ENCODE results near the gene SPATA31D3.
"Not testable (repeated sequence)": the region's sequence is repeated elsewhere in the genome, so short reads cannot be mapped to it uniquely, and the experiment has no call there.

SPATA31D3 gene

GRCh38 chr9:81943393-81943792 is at the start of gene SPATA31D3:
TSS of gene SPATA31D3 (plus strand) at chr9:81943500. CDS start at chr9:81943586, 86 bp downstream.
- DNase-seq, result not testable (repeated sequence)

- DNase-seq, result no peak
Observed at GRCh38 chr9:81893929-81894328, 49.4 kb upstream of the SPATA31D3 start.

GRCh38 chr9:81894891-81895290 is 48.4 kb upstream of the SPATA31D3 start:
- no peak for DNase-seq

- DNase-seq, result no peak
Observed at GRCh38 chr9:81896070-81896469, 47.2 kb upstream of the SPATA31D3 start.

GRCh38 chr9:81898851-81899250 is 44.4 kb upstream of the SPATA31D3 start:
- DNase-seq, result no peak

GRCh38 chr9:81902196-81902595 is 41.1 kb upstream of the SPATA31D3 start:
- DNase-seq, result no peak

- DNase-seq, result no peak
Observed at GRCh38 chr9:81902626-81903025, 40.7 kb upstream of the SPATA31D3 start.

- no peak for DNase-seq
Observed at GRCh38 chr9:81906671-81907070, 36.6 kb upstream of the SPATA31D3 start.

GRCh38 chr9:81912135-81912534 is 31.2 kb upstream of the SPATA31D3 start:
- DNase-seq, result no peak

- no peak for DNase-seq
Observed at GRCh38 chr9:81915801-81916505, 27.3 kb upstream of the SPATA31D3 start.

- DNase-seq, result not testable (repeated sequence)
Observed at GRCh38 chr9:81918507-81918906, 24.8 kb upstream of the SPATA31D3 start.

GRCh38 chr9:81928305-81928704 is 15.0 kb upstream of the SPATA31D3 start, which contains the start of gene SPATA31D4:
TSS of gene SPATA31D4 (plus strand) at chr9:81928428. CDS start at chr9:81928514, 86 bp downstream.
- DNase-seq, result not testable (repeated sequence)

GRCh38 chr9:81930147-81930546 is 13.2 kb upstream of the SPATA31D3 start:
- DNase-seq, result not testable (repeated sequence)

GRCh38 chr9:81933547-81933946 is 9.8 kb upstream of the SPATA31D3 start:
- not testable (repeated sequence) for DNase-seq

GRCh38 chr9:81948650-81949049 is 5.3 kb downstream of the SPATA31D3 start:
- DNase-seq, result not testable (repeated sequence)

- DNase-seq, result no peak
Observed at GRCh38 chr9:81953096-81953495, 9.8 kb downstream of the SPATA31D3 start.

- DNase-seq, result no peak
Observed at GRCh38 chr9:81955625-81956024, 12.3 kb downstream of the SPATA31D3 start.

- DNase-seq, result no peak
Observed at GRCh38 chr9:81964218-81965171, 21.2 kb downstream of the SPATA31D3 start.

GRCh38 chr9:81968026-81968425 is 24.7 kb downstream of the SPATA31D3 start:
- no peak for DNase-seq

- DNase-seq, result no peak
Observed at GRCh38 chr9:81969971-81970370, 26.7 kb downstream of the SPATA31D3 start.

GRCh38 chr9:81971727-81972126 is 28.4 kb downstream of the SPATA31D3 start:
- DNase-seq, result no peak

- DNase-seq, result no peak
Observed at GRCh38 chr9:81974764-81975163, 31.5 kb downstream of the SPATA31D3 start.

GRCh38 chr9:81976351-81976750 is 33.1 kb downstream of the SPATA31D3 start:
- no peak for DNase-seq

GRCh38 chr9:81979196-81979595 is 35.9 kb downstream of the SPATA31D3 start:
- no peak for DNase-seq

All from activated naive CD4-positive, alpha-beta T cell treated with anti-CD3 and anti-CD28 coated beads, Interleukin-2, amount 50 U/mL, for 16 hours (primary cell).